Measurements from ENCODE around the gene KIF1A.
A peak's percentile ranks its signal among the peaks of the same experiment; 100 is the strongest.

The KIF1A gene

GRCh38 chr2:240856151-240856980, 36.3 kb upstream of the KIF1A start:
- TF ChIP-seq CTCF (IDR thresholded peaks at IDR 0.05; ENCODE audit: low read depth, low read length), result peak; percentile 24; the same call in 1 of the 2 replicates
- H3K4me3 ChIP-seq (ENCODE audit: low read depth, low read length), result no peak overlapping the region
- DNase-seq, result peak; percentile 20

GRCh38 chr2:240855670-240856069, 35.7 kb upstream of the KIF1A start:
- Histone ChIP-seq H3K36me3 (no peaks in the 10 kb centered on the region), H3K27me3 (no peaks in the 10 kb centered on the region), H3K4me3 (ENCODE audit: low read depth, low read length) (no peak overlapping the region), H3K9me3 (no peaks in the 10 kb centered on the region), H3K4me1 (no peaks in the 10 kb centered on the region)
- no peak for TF ChIP-seq CTCF (IDR thresholded peaks at IDR 0.05; ENCODE audit: low read depth, low read length)
- DNase-seq, result no peak

More at GRCh38 chr2:240856151-240856980, 36.3 kb upstream of the KIF1A start:
- H3K9me3 ChIP-seq, result no peaks in the 10 kb centered on the region
- H3K27me3 ChIP-seq, result no peaks in the 10 kb centered on the region
- no peaks in the 10 kb centered on the region for H3K4me1 ChIP-seq
- no peaks in the 10 kb centered on the region for H3K36me3 ChIP-seq

- H3K9me3 ChIP-seq, result no peaks in the 10 kb centered on the region
- no peak for TF ChIP-seq CTCF (IDR thresholded peaks at IDR 0.05; ENCODE audit: low read depth, low read length)
- no peaks in the 10 kb centered on the region for H3K4me1 ChIP-seq
- H3K36me3 ChIP-seq, result no peaks in the 10 kb centered on the region
- H3K4me3 ChIP-seq (ENCODE audit: low read depth, low read length), result no peak overlapping the region
- no peaks in the 10 kb centered on the region for H3K27me3 ChIP-seq
- no peak for DNase-seq
Measured at GRCh38 chr2:240852671-240853314, 32.8 kb upstream of the KIF1A start.

GRCh38 chr2:240851078-240851991, 31.3 kb upstream of the KIF1A start:
- peak; percentile 85 for DNase-seq
- peak; percentile 96 for TF ChIP-seq CTCF (IDR thresholded peaks at IDR 0.05; ENCODE audit: low read depth, low read length)

GRCh38 chr2:240850756-240851077, 30.7 kb upstream of the KIF1A start:
- no peaks in the 10 kb centered on the region for H3K36me3 ChIP-seq
- H3K27me3 ChIP-seq, result no peaks in the 10 kb centered on the region
- no peak overlapping the region for H3K4me3 ChIP-seq (ENCODE audit: low read depth, low read length)
- no peaks in the 10 kb centered on the region for H3K9me3 ChIP-seq
- H3K4me1 ChIP-seq, result no peaks in the 10 kb centered on the region
- DNase-seq, result no peak
- no peak for TF ChIP-seq CTCF (IDR thresholded peaks at IDR 0.05; ENCODE audit: low read depth, low read length)

More at GRCh38 chr2:240851078-240851991, 31.3 kb upstream of the KIF1A start:
- no peaks in the 10 kb centered on the region for H3K36me3 ChIP-seq
- H3K9me3 ChIP-seq, result no peaks in the 10 kb centered on the region
- no peaks in the 10 kb centered on the region for H3K4me1 ChIP-seq
- no peak overlapping the region for H3K4me3 ChIP-seq (ENCODE audit: low read depth, low read length)
- H3K27me3 ChIP-seq, result no peaks in the 10 kb centered on the region
